Epithelial cell of prostate (primary cell): ENCODE measurements around the gene LLGL2.

Experiments used
- DNase-seq: peaks from one replicate; pipeline ENCODE4 v3.0.0-alpha.2; 2011; ENCODE audit warnings: low read depth, low spot score
- H3K27ac ChIP-seq: fragments of 450-650 bp; 2 replicates; pipeline ENCODE4 v1.5.1; 2017; ENCODE audit warnings: mild to moderate bottlenecking

The LLGL2 gene

GRCh38 chr17:75546181-75546580 is 20.7 kb downstream of the LLGL2 start:
- H3K27ac ChIP-seq: no peak overlapping the region
- no peak for DNase-seq

GRCh38 chr17:75547091-75547490 is 21.6 kb downstream of the LLGL2 start:
- DNase-seq: no peak
- H3K27ac ChIP-seq: no peak overlapping the region

GRCh38 chr17:75548813-75549212 is 23.3 kb downstream of the LLGL2 start:
- no peak for DNase-seq
- peak overlapping the region; percentile 82 for H3K27ac ChIP-seq

- peak overlapping the region; percentile 82 for H3K27ac ChIP-seq
- peak; percentile 50 for DNase-seq
Observed at GRCh38 chr17:75549246-75550138, 24.0 kb downstream of the LLGL2 start.

- peak overlapping the region; percentile 82 for H3K27ac ChIP-seq
- DNase-seq: no peak
Observed at GRCh38 chr17:75550139-75550465, 24.6 kb downstream of the LLGL2 start.

GRCh38 chr17:75551266-75551665 is 25.8 kb downstream of the LLGL2 start:
- DNase-seq: no peak
- H3K27ac ChIP-seq: no peak overlapping the region

GRCh38 chr17:75552425-75553294 is 27.2 kb downstream of the LLGL2 start:
- no peak for DNase-seq
- no peak overlapping the region for H3K27ac ChIP-seq

- H3K27ac ChIP-seq: no peak overlapping the region
- DNase-seq: no peak
Observed at GRCh38 chr17:75553295-75554110, 28.0 kb downstream of the LLGL2 start.

GRCh38 chr17:75555679-75556153 is 30.2 kb downstream of the LLGL2 start:
- no peak overlapping the region for H3K27ac ChIP-seq
- DNase-seq: no peak

- no peak overlapping the region for H3K27ac ChIP-seq
- no peak for DNase-seq
Observed at GRCh38 chr17:75557075-75557851, 31.8 kb downstream of the LLGL2 start.

- no peak overlapping the region for H3K27ac ChIP-seq
- no peak for DNase-seq
Observed at GRCh38 chr17:75557852-75558665, 32.6 kb downstream of the LLGL2 start.

- DNase-seq: no peak
- no peak overlapping the region for H3K27ac ChIP-seq
Observed at GRCh38 chr17:75558666-75559530, 33.4 kb downstream of the LLGL2 start.

- no peak for DNase-seq
- H3K27ac ChIP-seq: no peak overlapping the region
Observed at GRCh38 chr17:75559958-75560533, 34.5 kb downstream of the LLGL2 start.

GRCh38 chr17:75561927-75562603 is 36.6 kb downstream of the LLGL2 start:
- DNase-seq: no peak
- H3K27ac ChIP-seq: no peak overlapping the region

GRCh38 chr17:75563063-75563758 is 37.7 kb downstream of the LLGL2 start:
- no peak for DNase-seq
- no peak overlapping the region for H3K27ac ChIP-seq

- DNase-seq: no peak
- no peak overlapping the region for H3K27ac ChIP-seq
Observed at GRCh38 chr17:75564195-75564594, 38.7 kb downstream of the LLGL2 start.
